HCT116 (cell line): ENCODE data around the gene ZBED1.

Experiments
- ATF3 ChIP-seq: IDR thresholded peaks from 2 replicates; pipeline ENCODE4 v1.6.1; 2012
- CTCF ChIP-seq, 3 experiments: fragments of 200-600 bp in 1 of 3; sonication (generic) in 1 of 3; IDR thresholded peaks in 2 of 3; conservative IDR thresholded peaks in 1 of 3; 2 replicates each; pipeline ENCODE4 v1.5.1; 2012 to 2017; ENCODE audit warnings: low read depth in 2 of 3, low read length in 2 of 3, antibody characterized with exemption in 1 of 3, borderline replicate concordance in 1 of 3, control low read depth in 1 of 3, mild to moderate bottlenecking in 1 of 3, mixed read lengths in 1 of 3, mixed run types in 1 of 3, moderate library complexity in 1 of 3; ENCODE audit not compliant: insufficient read depth in 1 of 3
- EZH2 ChIP-seq: fragments of 200-600 bp; sonication (generic); IDR thresholded peaks from 2 replicates; pipeline ENCODE4 v1.6.1; 2017; ENCODE audit warnings: antibody characterized with exemption, mixed run types
- MAX ChIP-seq: IDR thresholded peaks from 2 replicates; pipeline ENCODE4 v1.6.1; 2012
- POLR2A ChIP-seq: IDR thresholded peaks from 2 replicates; pipeline ENCODE4 v1.7.0; 2011; ENCODE audit warnings: borderline replicate concordance; ENCODE audit not compliant: insufficient read depth, insufficient read length; ENCODE audit errors: extremely low read depth
- RAD21 ChIP-seq: IDR thresholded peaks from 2 replicates; pipeline ENCODE4 v1.6.1; 2012; ENCODE audit warnings: low read depth, mild to moderate bottlenecking
- TCF7L2 ChIP-seq: IDR thresholded peaks from 2 replicates; pipeline ENCODE4 v1.7.0; 2011; ENCODE audit warnings: borderline replicate concordance, inconsistent platforms; ENCODE audit not compliant: insufficient read depth, insufficient read length; ENCODE audit errors: extremely low read depth
- TF ChIP-seq, protein P1 (sequence below): IDR thresholded peaks from 2 replicates; pipeline ENCODE4 v1.6.1; 2011; ENCODE audit warnings: mild to moderate bottlenecking, low read length, moderate library complexity; ENCODE audit not compliant: insufficient replicate concordance; ENCODE audit errors: extremely low read depth

DNA sequence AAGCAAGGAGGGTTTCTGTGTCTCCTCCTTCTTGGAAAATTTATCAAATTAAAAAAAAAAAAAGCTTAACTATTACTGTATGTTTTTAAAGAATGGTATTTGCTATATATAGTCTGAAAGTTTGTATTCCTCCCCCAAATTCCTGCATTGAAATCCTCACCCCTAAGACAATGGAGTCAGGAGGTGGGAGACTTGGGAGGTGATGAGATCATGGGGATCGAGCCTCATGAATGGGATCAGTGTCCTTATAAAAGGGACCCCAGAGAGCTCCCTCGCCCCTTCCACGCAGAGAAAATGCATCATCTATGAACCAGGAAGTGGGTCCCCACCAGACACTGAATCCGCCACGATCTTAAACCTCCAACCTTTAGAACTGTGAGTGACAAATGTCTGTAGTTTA, 50.1 kb downstream of the ZBED1 start:
- TF ChIP-seq CTCF (IDR thresholded peaks at IDR 0.05 in 2 of 3, conservative IDR thresholded peaks at IDR 0.05 in 1 of 3; ENCODE audit: borderline replicate concordance in 1 of 3, insufficient read depth in 1 of 3, low read depth in 2 of 3, low read length in 2 of 3) (no peak), POLR2A (no peak), RAD21 (no peak), MAX (no peak), EZH2 (no peak), ATF3 (no peak), TCF7L2 (no peak)
- TF ChIP-seq, protein P1, sequence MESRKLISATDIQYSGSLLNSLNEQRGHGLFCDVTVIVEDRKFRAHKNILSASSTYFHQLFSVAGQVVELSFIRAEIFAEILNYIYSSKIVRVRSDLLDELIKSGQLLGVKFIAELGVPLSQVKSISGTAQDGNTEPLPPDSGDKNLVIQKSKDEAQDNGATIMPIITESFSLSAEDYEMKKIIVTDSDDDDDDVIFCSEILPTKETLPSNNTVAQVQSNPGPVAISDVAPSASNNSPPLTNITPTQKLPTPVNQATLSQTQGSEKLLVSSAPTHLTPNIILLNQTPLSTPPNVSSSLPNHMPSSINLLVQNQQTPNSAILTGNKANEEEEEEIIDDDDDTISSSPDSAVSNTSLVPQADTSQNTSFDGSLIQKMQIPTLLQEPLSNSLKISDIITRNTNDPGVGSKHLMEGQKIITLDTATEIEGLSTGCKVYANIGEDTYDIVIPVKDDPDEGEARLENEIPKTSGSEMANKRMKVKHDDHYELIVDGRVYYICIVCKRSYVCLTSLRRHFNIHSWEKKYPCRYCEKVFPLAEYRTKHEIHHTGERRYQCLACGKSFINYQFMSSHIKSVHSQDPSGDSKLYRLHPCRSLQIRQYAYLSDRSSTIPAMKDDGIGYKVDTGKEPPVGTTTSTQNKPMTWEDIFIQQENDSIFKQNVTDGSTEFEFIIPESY: no peak
